Naive B cell (primary cell): ENCODE data around the gene SLC24A3. TPM values are rescaled to one million over a fixed set of nuclear protein-coding genes. Genes with fewer than 3 reads are reported as not detected.

Experiments
- ATAC-seq, 2 donors: fragments of 150-1000 bp; cut with Tn5 transposase; 2 replicates each; pipeline ENCODE4 v1.10.0; 2021; ENCODE audit warnings: low read depth in 2 of 2, mild to moderate bottlenecking in 2 of 2, moderate library complexity in 2 of 2
- DNase-seq: peaks from one replicate; pipeline ENCODE4 v3.0.0; 2022
- H3K27ac Mint-ChIP-seq, 6 donors: one replicate each; pipeline ENCODE4 v1.8.0; 2020 to 2022; ENCODE audit warnings: mild to moderate bottlenecking in 6 of 6, mixed read lengths in 6 of 6, moderate library complexity in 5 of 6, inconsistent platforms in 2 of 6
- H3K27me3 Mint-ChIP-seq, 3 donors: one replicate each; pipeline ENCODE4 v1.8.0; 2021 to 2022; ENCODE audit warnings: mixed read lengths in 3 of 3, mild to moderate bottlenecking in 1 of 3
- H3K36me3 Mint-ChIP-seq, 2 donors: one replicate each; pipeline ENCODE4 v1.8.0; 2020 to 2022; ENCODE audit warnings: mixed read lengths in 2 of 2, inconsistent platforms in 1 of 2, mild to moderate bottlenecking in 1 of 2
- H3K4me1 Mint-ChIP-seq, 3 donors: one replicate each; pipeline ENCODE4 v1.8.0; 2020 to 2022; ENCODE audit warnings: mixed read lengths in 3 of 3, inconsistent platforms in 1 of 3, mild to moderate bottlenecking in 1 of 3, moderate library complexity in 1 of 3
- H3K4me3 Mint-ChIP-seq, 8 donors: one replicate each; pipeline ENCODE4 v1.8.0; 2020 to 2022; ENCODE audit warnings: mild to moderate bottlenecking in 8 of 8, mixed read lengths in 8 of 8, moderate library complexity in 8 of 8, inconsistent platforms in 2 of 8
- H3K9me3 Mint-ChIP-seq, 7 donors: one replicate each; pipeline ENCODE4 v1.8.0; 2020 to 2022; ENCODE audit warnings: mixed read lengths in 7 of 7, mild to moderate bottlenecking in 5 of 7, inconsistent platforms in 2 of 7, moderate library complexity in 1 of 7
- polyA plus RNA-seq, 6 donors: library from polyadenylated mRNA; unstranded; fragments of 300-500 nt; fragmentation: Illumina TruSeq; gene quantifications; one replicate each; pipeline ENCODE4 v1.2.3, GENCODE V29; 2021; ENCODE audit warnings: low read depth in 6 of 6

SLC24A3 gene
- polyA plus RNA-seq, 6 donors from 2014 or later = 0.09 to 0.13 TPM; not detected in 4

- Mint-ChIP-seq H3K4me1 (no peaks in the 10 kb centered on the region), H3K36me3 (no peaks in the 10 kb centered on the region), H3K4me3 (no peak overlapping the region), H3K27me3 (peaks cover 19 to 56% (median 44%) of the 10 kb centered on the region in 3 donors), H3K27ac (no peak overlapping the region), H3K9me3 (no peaks in the 10 kb centered on the region)
- no peak for DNase-seq
- ATAC-seq = no peak
Measured at GRCh38 chr20:19769507-19769906, 557.1 kb downstream of the SLC24A3 start.

GRCh38 chr20:19770375-19770774 lies 557.9 kb downstream of the SLC24A3 start:
- ATAC-seq = no peak
- Mint-ChIP-seq H3K27me3 (peaks cover 19 to 56% (median 44%) of the 10 kb centered on the region in 3 donors), H3K9me3 (no peaks in the 10 kb centered on the region)

GRCh38 chr20:19771031-19771430 lies 558.6 kb downstream of the SLC24A3 start:
- no peaks in the 10 kb centered on the region for H3K9me3 Mint-ChIP-seq
- ATAC-seq (no peak), DNase-seq (no peak)
- no peak overlapping the region for H3K27ac Mint-ChIP-seq
- no peak overlapping the region for H3K4me3 Mint-ChIP-seq
- H3K27me3 Mint-ChIP-seq = peaks cover 19 to 52% (median 40%) of the 10 kb centered on the region in 3 donors
- no peaks in the 10 kb centered on the region for H3K4me1 Mint-ChIP-seq
- H3K36me3 Mint-ChIP-seq = no peaks in the 10 kb centered on the region

More at GRCh38 chr20:19770375-19770774, 557.9 kb downstream of the SLC24A3 start:
- H3K27ac Mint-ChIP-seq = no peak overlapping the region
- H3K4me3 Mint-ChIP-seq = no peak overlapping the region
- no peak for DNase-seq
- no peaks in the 10 kb centered on the region for H3K36me3 Mint-ChIP-seq
- no peaks in the 10 kb centered on the region for H3K4me1 Mint-ChIP-seq
